ENCODE measurements around the gene OGFOD1. TPM values are rescaled to one million over a fixed set of nuclear protein-coding genes. Genes with fewer than 3 reads are reported as not detected.

OGFOD1 gene
- total RNA-seq, 1 donor from 2014 or later: 75.8 TPM

DNA sequence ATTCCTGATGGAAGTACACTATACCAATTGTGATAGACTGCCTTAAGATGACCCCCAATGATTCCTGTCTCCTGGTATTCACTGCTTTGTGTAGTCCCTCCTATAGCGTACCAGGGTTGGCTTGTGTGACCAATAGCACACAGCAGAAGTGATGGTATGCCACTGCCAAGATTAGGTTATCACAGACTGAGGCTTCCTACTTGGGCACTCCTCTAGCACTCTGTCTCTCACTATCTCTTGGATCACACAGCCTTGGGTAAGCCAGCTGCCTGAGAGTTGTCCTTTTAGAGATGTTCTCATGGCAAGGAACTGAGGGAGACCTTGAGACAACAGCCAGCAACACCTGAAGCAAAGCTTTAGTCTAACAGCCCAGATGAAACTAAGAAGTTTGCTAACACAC lies 13.3 kb upstream of the OGFOD1 start:
- H3K27me3 ChIP-seq (ENCODE audit: control insufficient read depth, insufficient read depth, low read length): no peaks in the 10 kb centered on the region
- H3K4me3 ChIP-seq (ENCODE audit: low read depth, low read length): no peak overlapping the region
- no peaks in the 10 kb centered on the region for H3K36me3 ChIP-seq (ENCODE audit: control insufficient read depth, insufficient read depth, low read length)
- TF ChIP-seq, protein P1, sequence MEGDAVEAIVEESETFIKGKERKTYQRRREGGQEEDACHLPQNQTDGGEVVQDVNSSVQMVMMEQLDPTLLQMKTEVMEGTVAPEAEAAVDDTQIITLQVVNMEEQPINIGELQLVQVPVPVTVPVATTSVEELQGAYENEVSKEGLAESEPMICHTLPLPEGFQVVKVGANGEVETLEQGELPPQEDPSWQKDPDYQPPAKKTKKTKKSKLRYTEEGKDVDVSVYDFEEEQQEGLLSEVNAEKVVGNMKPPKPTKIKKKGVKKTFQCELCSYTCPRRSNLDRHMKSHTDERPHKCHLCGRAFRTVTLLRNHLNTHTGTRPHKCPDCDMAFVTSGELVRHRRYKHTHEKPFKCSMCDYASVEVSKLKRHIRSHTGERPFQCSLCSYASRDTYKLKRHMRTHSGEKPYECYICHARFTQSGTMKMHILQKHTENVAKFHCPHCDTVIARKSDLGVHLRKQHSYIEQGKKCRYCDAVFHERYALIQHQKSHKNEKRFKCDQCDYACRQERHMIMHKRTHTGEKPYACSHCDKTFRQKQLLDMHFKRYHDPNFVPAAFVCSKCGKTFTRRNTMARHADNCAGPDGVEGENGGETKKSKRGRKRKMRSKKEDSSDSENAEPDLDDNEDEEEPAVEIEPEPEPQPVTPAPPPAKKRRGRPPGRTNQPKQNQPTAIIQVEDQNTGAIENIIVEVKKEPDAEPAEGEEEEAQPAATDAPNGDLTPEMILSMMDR (IDR thresholded peaks at IDR 0.05; ENCODE audit: insufficient read depth, low read length, poor library complexity, severe bottlenecking): no peak
- DNase-seq (ENCODE audit: low read depth): no peak

DNA sequence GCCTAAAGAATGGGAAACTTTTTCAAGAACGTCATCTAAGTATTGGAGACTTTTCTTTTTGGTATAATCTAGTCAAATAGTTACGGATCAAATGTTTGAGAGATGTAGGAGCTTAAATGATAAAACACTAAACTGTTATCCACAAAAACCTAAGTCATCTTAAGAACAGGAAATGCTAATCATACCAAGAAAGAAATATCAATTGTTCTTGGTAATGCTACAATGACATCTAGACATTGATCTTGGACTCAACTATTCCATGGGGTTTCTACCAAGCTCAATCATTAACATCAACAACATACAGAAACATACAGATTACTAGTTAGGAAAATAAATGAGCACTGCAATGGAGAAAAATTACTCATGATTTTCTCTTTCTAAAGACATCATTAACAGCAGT lies 4.1 kb upstream of the OGFOD1 start:
- TF ChIP-seq, protein P1 (IDR thresholded peaks at IDR 0.05; ENCODE audit: insufficient read depth, low read length, poor library complexity, severe bottlenecking): no peak
- H3K4me3 ChIP-seq (ENCODE audit: low read depth, low read length): no peak overlapping the region
- no peaks in the 10 kb centered on the region for H3K36me3 ChIP-seq (ENCODE audit: control insufficient read depth, insufficient read depth, low read length)
- DNase-seq (ENCODE audit: low read depth): no peak
- no peaks in the 10 kb centered on the region for H3K27me3 ChIP-seq (ENCODE audit: control insufficient read depth, insufficient read depth, low read length)

DNA sequence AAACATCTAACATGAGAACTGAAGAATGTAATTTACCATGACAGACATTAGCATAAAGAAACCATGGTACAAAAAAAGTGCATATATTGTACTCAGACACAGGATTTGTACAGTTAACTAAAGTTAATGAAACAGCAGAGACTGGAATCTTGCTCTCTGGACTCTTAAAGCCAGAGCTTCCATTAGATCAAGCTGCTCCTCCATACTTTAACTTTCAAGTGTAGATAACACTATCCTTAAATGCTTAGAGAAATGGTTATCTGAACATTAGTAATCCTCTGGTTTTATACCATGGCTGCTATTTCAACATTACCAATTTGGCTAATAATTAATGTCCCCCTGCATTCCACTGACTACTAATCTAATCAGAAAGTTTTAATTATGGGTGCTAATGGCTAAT lies 3.3 kb upstream of the OGFOD1 start:
- no peaks in the 10 kb centered on the region for H3K36me3 ChIP-seq (ENCODE audit: control insufficient read depth, insufficient read depth, low read length)
- no peak overlapping the region for H3K4me3 ChIP-seq (ENCODE audit: low read depth, low read length)
- no peaks in the 10 kb centered on the region for H3K27me3 ChIP-seq (ENCODE audit: control insufficient read depth, insufficient read depth, low read length)
- no peak for DNase-seq (ENCODE audit: low read depth)
- TF ChIP-seq, protein P1 (IDR thresholded peaks at IDR 0.05; ENCODE audit: insufficient read depth, low read length, poor library complexity, severe bottlenecking): no peak

DNA sequence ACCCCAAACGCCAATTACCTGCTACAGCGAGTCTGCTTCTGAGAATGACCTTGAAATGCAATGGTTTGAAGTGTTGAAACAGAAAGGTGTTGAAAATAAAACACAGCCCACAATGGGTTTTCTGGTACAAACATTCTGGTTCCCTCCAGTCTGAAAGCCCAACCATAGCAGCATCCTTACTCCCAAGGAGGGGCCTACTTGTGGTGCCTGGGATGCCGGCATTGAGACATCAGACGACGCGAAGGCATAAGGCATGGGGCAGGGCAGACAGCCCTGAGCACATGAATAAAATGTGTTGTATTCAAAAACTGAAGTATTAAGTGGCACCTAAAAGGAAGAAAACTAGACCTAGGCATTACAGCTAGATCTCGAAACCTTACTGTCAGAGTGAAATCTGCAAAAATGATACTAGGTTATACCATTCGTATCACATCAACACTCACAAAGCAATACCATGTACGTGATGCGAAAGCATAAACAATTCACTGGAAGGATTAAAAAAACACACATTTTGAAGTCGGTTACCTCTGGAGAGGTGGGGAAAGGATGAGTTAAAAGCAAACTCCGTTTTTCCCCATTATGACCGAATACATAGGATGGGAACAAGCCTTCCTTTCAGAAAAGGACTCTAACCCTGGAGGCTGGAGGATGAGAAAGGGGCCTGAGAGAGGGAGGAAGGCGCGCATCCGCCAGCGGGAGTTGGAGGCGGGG lies 924 bp upstream of the OGFOD1 start:
- no peak for DNase-seq (ENCODE audit: low read depth)
- Histone ChIP-seq H3K4me3 (ENCODE audit: low read depth, low read length) (peak overlapping the region; percentile 99), H3K36me3 (ENCODE audit: control insufficient read depth, insufficient read depth, low read length) (no peaks in the 10 kb centered on the region), H3K27me3 (ENCODE audit: control insufficient read depth, insufficient read depth, low read length) (no peaks in the 10 kb centered on the region)
- TF ChIP-seq, protein P1 (IDR thresholded peaks at IDR 0.05; ENCODE audit: insufficient read depth, low read length, poor library complexity, severe bottlenecking): no peak

DNA sequence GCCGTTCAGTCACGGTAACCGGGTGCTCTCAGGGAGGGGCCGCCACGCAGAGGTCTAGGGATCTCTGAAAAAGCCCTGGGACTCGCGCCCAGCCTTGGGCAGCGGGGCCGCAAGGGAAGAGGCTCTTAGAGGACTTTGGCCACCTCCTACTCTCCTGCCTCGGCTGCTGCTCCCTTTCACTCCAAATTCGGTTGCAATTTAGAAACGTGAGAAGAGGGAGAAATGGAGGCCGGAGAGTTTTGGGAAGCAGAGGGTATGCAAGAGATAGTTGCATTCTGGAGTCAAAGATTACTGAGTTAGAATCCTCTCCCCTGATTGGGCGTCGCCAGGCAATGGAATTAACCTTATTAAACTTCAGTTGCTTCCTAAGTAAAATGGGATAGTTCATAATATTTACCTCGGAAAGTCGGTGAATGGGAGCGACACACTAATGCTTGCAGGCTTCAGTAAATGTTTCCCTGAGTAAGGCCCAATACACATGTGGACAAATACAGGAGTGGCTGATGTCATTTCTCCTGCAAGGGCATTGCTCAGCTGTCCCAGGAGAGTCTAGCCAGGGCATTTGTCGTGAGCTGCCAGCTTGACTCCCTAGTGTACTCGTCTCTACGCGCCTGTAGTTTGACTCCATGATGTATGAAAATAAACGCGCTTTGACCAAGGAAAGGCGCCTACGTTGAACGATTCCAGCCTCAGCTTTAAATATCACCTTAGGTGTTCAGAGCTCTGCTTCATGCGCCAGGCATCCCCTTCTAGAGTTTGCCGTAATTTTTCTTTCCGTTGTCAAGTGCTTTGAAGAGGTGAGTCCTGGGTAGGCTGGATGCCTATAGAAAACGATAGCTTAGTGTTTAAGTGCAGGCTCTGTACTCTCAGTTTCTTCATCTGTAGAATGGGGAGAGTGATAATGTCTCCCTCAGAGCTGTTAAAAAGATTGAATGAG lies 667 bp downstream of the OGFOD1 start:
- peak overlapping the region; percentile 99 for H3K4me3 ChIP-seq (ENCODE audit: low read depth, low read length)
- peak; percentile 16 for DNase-seq (ENCODE audit: low read depth)
- no peaks in the 10 kb centered on the region for H3K27me3 ChIP-seq (ENCODE audit: control insufficient read depth, insufficient read depth, low read length)
- TF ChIP-seq, protein P1 (IDR thresholded peaks at IDR 0.05; ENCODE audit: insufficient read depth, low read length, poor library complexity, severe bottlenecking): no peak
- H3K36me3 ChIP-seq (ENCODE audit: control insufficient read depth, insufficient read depth, low read length): no peaks in the 10 kb centered on the region
